Endothelial cell of umbilical vein (primary cell): ENCODE data around the gene PXMP4. TPM values are rescaled to one million over a fixed set of nuclear protein-coding genes. Genes with fewer than 3 reads are reported as not detected.

Experiments used
- BruUV-seq: library from RNA; stranded (reverse); fragments of 400-500 nt; replicated peaks from 2 replicates; lab custom pipeline; 2021; lab: Mats Ljungman, UMichigan
- CTCF ChIA-PET: fragments of 300-600, 350-600 bp; sonication (Branson Sonifier 250); formaldehyde crosslinking; loops from one replicate; lab custom pipeline; 2021; ENCODE audit warnings: antibody characterized with exemption, inconsistent platforms; lab: Charles Lee
- POLR2A ChIA-PET: fragments of 300-600, 350-600 bp; sonication (Branson Sonifier 250); formaldehyde crosslinking; loops from one replicate; lab custom pipeline; 2021; ENCODE audit warnings: antibody characterized with exemption, inconsistent platforms; lab: Charles Lee
- DNase-seq: peaks from one replicate; pipeline ENCODE4 v3.0.0-alpha.2; 2011; ENCODE audit warnings: low read depth, low spot score
- FAIRE-seq: peaks from 2 replicates; lab custom pipeline; 2011; peaks lifted over from hg19 to GRCh38; lab: Jason Lieb, UNC
- H2AFZ ChIP-seq: 2 replicates; pipeline ENCODE4 v1.6.0; 2012; ENCODE audit warnings: low read depth, low read length, control low read depth, inconsistent platforms
- H3K27ac ChIP-seq: 2 replicates; pipeline ENCODE4 v1.5.1; 2011; ENCODE audit warnings: low read depth, mild to moderate bottlenecking, control low read depth, low read length, moderate library complexity; ENCODE audit not compliant: insufficient read depth
- H3K27me3 ChIP-seq, 2 experiments: 2 replicates each; pipeline versions ENCODE4 v1.6.0 to v1.6.1; 2011; ENCODE audit warnings: low read length in 2 of 2, mixed read lengths in 1 of 2; ENCODE audit not compliant: control insufficient read depth in 2 of 2, insufficient read depth in 2 of 2
- H3K36me3 ChIP-seq, 2 experiments: 2 replicates in 1 of 2; 3 replicates in 1 of 2; pipeline ENCODE4 v1.5.1; 2011; ENCODE audit warnings: low read length in 2 of 2, mild to moderate bottlenecking in 1 of 2, moderate library complexity in 1 of 2; ENCODE audit not compliant: control insufficient read depth in 2 of 2, insufficient read depth in 2 of 2; ENCODE audit errors: extremely low read depth in 1 of 2
- H3K4me1 ChIP-seq: 3 replicates; pipeline ENCODE4 v1.5.1; 2011; ENCODE audit warnings: mild to moderate bottlenecking, low read length; ENCODE audit not compliant: control insufficient read depth, insufficient read depth; ENCODE audit errors: extremely low read depth
- H3K4me2 ChIP-seq: 2 replicates; pipeline ENCODE4 v1.6.1; 2011; ENCODE audit warnings: low read length, control low read depth, mixed read lengths; ENCODE audit not compliant: insufficient read depth
- H3K4me3 ChIP-seq, 3 experiments: fragments of 200-600 bp in 1 of 3; sonication (generic), shearing (Covaris generic) in 1 of 3; replicated peaks in 1 of 3; 2 replicates each; pipeline ENCODE4 v1.5.1; 2011 to 2016; ENCODE audit warnings: control low read depth in 3 of 3, low read length in 3 of 3, mild to moderate bottlenecking in 2 of 3, inconsistent platforms in 1 of 3, low read depth in 1 of 3, moderate library complexity in 1 of 3; ENCODE audit not compliant: insufficient read depth in 1 of 3
- H3K79me2 ChIP-seq: 2 replicates; pipeline ENCODE4 v1.6.0; 2012; ENCODE audit warnings: low read length, inconsistent platforms; ENCODE audit not compliant: control insufficient read depth, insufficient read depth
- H3K9ac ChIP-seq: replicated peaks from 2 replicates; pipeline ENCODE3; 2011; ENCODE audit warnings: low read length, control low read depth; ENCODE audit not compliant: insufficient read depth; ENCODE audit errors: extremely low read depth
- H3K9me1 ChIP-seq: replicated peaks from 3 replicates; pipeline ENCODE4 v1.6.0; 2011; ENCODE audit warnings: mild to moderate bottlenecking, low read length; ENCODE audit not compliant: control insufficient read depth, insufficient read depth; ENCODE audit errors: extremely low read depth
- H3K9me3 ChIP-seq: replicated peaks from 2 replicates; pipeline ENCODE4 v1.5.1; 2012; ENCODE audit warnings: low read length, inconsistent platforms; ENCODE audit not compliant: control insufficient read depth, insufficient read depth
- H4K20me1 ChIP-seq: replicated peaks from 2 replicates; pipeline ENCODE3; 2011; ENCODE audit warnings: mild to moderate bottlenecking, low read length; ENCODE audit not compliant: control insufficient read depth, insufficient read depth; ENCODE audit errors: extremely low read depth
- EZH2 ChIP-seq: IDR thresholded peaks from 2 replicates; pipeline ENCODE4 v1.6.1; 2012; ENCODE audit warnings: borderline replicate concordance, low read depth, mild to moderate bottlenecking, moderate library complexity, low read length, inconsistent platforms; ENCODE audit not compliant: severe bottlenecking
- FOS ChIP-seq: IDR thresholded peaks from 2 replicates; pipeline ENCODE4 v1.6.1; 2011; ENCODE audit warnings: mild to moderate bottlenecking, low read length, moderate library complexity, borderline replicate concordance; ENCODE audit not compliant: insufficient read depth
- GATA2 ChIP-seq: IDR thresholded peaks from 2 replicates; pipeline ENCODE4 v1.7.0; 2011; ENCODE audit warnings: low read depth, mild to moderate bottlenecking, moderate library complexity, mixed read lengths, low read length; ENCODE audit not compliant: insufficient read length, insufficient read depth
- JUN ChIP-seq: IDR thresholded peaks from 2 replicates; pipeline ENCODE4 v1.6.1; 2011; ENCODE audit warnings: borderline replicate concordance, low read depth; ENCODE audit not compliant: insufficient read length, insufficient read depth
- MYC ChIP-seq: IDR thresholded peaks from one replicate; pipeline ENCODE4 v1.6.1; 2011; ENCODE audit warnings: mild to moderate bottlenecking, low read depth, low read length
- POLR2A ChIP-seq: IDR thresholded peaks from 2 replicates; pipeline ENCODE4 v1.6.1; 2012; ENCODE audit warnings: low read depth, mild to moderate bottlenecking, control low read depth, low read length
- POLR2AphosphoS5 ChIP-seq: IDR thresholded peaks from 2 replicates; pipeline ENCODE4 v1.6.1; 2012; ENCODE audit warnings: low read depth, mild to moderate bottlenecking, control low read depth, low read length, moderate library complexity; ENCODE audit not compliant: insufficient read depth
- dilution Hi-C: fragments of 300-500 bp; cut with MboI; formaldehyde crosslinking; loops from one replicate; pipeline ENCODE4 v1.15.0; 2019; ENCODE audit warnings: low sequenced_read_pairs; ENCODE audit not compliant: extremely low pct_ligation_motif_present
- intact Hi-C: fragments of 100-400 bp; cut with micrococcal nuclease; formaldehyde crosslinking; loops from one replicate; pipeline ENCODE4 v1.10.0; 2022
- polyA plus RNA-seq, 4 experiments: library from polyadenylated mRNA; depleted of rRNA in 3 of 4; stranded (reverse) in 3 of 4; unstranded in 1 of 4; fragments of >200 nt; gene quantifications; 2 replicates each; pipeline versions ENCODE4 v1.2.1 to v1.2.3, GENCODE V29; 2011 to 2012; ENCODE audit warnings: missing spikeins in 1 of 4
- total RNA-seq: library from RNA; stranded (reverse); gene quantifications from 2 replicates; pipeline ENCODE4 v1.2.3, GENCODE V29; 2021
- TF ChIP-seq, protein P1 (sequence below): IDR thresholded peaks from 2 replicates; pipeline ENCODE4 v1.6.1; 2011; ENCODE audit not compliant: insufficient read depth, insufficient read length
- TF ChIP-seq, protein P2 (sequence below), 2 donors: IDR thresholded peaks; 1 replicate in 1 of 2; 2 replicates in 1 of 2; pipeline ENCODE4 v1.5.1; 2011; ENCODE audit warnings: low read length in 2 of 2, mild to moderate bottlenecking in 2 of 2, moderate library complexity in 2 of 2, control low read depth in 1 of 2, inconsistent platforms in 1 of 2, low read depth in 1 of 2; ENCODE audit not compliant: insufficient read depth in 1 of 2; ENCODE audit errors: extremely low read depth in 1 of 2

Gene PXMP4
- total and polyA plus RNA-seq, 2 donors (not counting 3 experiments of a cell fraction or from before 2014, with no cell fraction given): 6.9 to 8.5 TPM

DNA sequence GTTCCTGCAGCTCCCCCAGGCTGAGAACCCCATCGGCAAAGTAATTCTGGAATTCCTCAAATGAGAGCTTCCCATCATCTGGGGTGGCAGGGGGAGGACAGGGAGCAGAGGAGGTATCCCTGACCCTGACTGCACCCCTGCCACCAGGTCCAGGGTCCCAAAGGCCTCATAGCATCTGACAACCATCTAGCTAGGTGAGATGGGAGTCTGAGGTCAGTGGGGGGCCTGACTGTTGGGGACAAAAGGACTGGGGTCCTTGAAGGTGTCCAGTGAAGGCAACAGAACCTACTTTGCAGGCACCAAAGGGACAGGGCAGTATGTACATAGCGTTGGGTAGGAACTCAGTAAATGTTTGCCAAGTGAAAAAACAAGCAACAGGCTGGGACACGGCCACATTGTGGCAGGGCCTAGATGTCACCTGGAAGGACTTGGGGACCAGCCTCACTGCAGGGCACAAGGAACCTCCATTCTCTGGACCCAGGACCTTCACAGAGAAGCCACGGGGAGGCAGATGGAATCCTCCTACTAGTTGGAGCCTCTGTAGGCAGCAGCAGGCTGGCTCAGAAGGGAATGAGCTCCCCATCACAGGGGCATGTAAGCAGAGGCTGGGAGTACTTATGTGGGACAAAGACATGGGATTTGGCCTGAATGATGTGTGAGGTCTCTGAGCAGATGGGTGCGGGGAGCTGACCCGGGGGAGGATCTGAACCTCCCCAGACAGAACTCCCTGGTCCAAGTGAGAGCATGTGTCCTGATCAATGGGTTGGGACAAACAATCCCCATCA is 49.2 kb downstream of the PXMP4 start:
- no TSS peak for BruUV-seq
- FAIRE-seq (no peak), DNase-seq (no peak)
- Histone ChIP-seq H4K20me1 (no peaks in the 10 kb centered on the region), H3K9me3 (no peaks in the 10 kb centered on the region), H3K4me1 (peaks cover 27% of the 10 kb centered on the region), H3K9ac (no peak overlapping the region), H3K4me3 (no peak overlapping the region), H2AFZ (no peak overlapping the region), H3K9me1 (no peaks in the 10 kb centered on the region), H3K79me2 (no peaks in the 10 kb centered on the region), H3K4me2 (no peak overlapping the region), H3K36me3 (peaks cover 0 to 2% of the 10 kb centered on the region in 2 experiments), H3K27ac (no peak overlapping the region), H3K27me3 (no peaks in the 10 kb centered on the region)
- intact Hi-C loops: no loop called here
- dilution Hi-C loops: no loop called here
- ChIA-PET POLR2A (no interaction called here), CTCF (interaction anchor here (0.8 to 1.0 kb wide), 2 partner anchors 13 to 18 kb away, joined by 3 read pairs; no protein-coding TSS in a partner anchor)
- TF ChIP-seq EZH2 (no peak), JUN (no peak), MYC (no peak), POLR2AphosphoS5 (no peak), POLR2A (no peak), GATA2 (no peak), FOS (no peak)
- TF ChIP-seq, protein P1, sequence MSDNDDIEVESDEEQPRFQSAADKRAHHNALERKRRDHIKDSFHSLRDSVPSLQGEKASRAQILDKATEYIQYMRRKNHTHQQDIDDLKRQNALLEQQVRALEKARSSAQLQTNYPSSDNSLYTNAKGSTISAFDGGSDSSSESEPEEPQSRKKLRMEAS: no peak
- TF ChIP-seq, protein P2, sequence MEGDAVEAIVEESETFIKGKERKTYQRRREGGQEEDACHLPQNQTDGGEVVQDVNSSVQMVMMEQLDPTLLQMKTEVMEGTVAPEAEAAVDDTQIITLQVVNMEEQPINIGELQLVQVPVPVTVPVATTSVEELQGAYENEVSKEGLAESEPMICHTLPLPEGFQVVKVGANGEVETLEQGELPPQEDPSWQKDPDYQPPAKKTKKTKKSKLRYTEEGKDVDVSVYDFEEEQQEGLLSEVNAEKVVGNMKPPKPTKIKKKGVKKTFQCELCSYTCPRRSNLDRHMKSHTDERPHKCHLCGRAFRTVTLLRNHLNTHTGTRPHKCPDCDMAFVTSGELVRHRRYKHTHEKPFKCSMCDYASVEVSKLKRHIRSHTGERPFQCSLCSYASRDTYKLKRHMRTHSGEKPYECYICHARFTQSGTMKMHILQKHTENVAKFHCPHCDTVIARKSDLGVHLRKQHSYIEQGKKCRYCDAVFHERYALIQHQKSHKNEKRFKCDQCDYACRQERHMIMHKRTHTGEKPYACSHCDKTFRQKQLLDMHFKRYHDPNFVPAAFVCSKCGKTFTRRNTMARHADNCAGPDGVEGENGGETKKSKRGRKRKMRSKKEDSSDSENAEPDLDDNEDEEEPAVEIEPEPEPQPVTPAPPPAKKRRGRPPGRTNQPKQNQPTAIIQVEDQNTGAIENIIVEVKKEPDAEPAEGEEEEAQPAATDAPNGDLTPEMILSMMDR (IDR thresholded peaks at IDR 0.05; ENCODE audit: extremely low read depth in 1 of 2, insufficient read depth in 1 of 2, low read depth in 1 of 2, low read length in 2 of 2): no peak
